HG03575 (cell line): ENCODE measurements around the gene ANKLE2.

Experiments
- ATAC-seq: cut with Tn5 transposase; IDR thresholded peaks from one replicate; pipeline ENCODE4 v1.9.1; 2021; ENCODE audit not compliant: unreplicated experiment, insufficient number of reproducible peaks, low FRiP score; ENCODE audit errors: extremely low read depth

The ANKLE2 gene

DNA sequence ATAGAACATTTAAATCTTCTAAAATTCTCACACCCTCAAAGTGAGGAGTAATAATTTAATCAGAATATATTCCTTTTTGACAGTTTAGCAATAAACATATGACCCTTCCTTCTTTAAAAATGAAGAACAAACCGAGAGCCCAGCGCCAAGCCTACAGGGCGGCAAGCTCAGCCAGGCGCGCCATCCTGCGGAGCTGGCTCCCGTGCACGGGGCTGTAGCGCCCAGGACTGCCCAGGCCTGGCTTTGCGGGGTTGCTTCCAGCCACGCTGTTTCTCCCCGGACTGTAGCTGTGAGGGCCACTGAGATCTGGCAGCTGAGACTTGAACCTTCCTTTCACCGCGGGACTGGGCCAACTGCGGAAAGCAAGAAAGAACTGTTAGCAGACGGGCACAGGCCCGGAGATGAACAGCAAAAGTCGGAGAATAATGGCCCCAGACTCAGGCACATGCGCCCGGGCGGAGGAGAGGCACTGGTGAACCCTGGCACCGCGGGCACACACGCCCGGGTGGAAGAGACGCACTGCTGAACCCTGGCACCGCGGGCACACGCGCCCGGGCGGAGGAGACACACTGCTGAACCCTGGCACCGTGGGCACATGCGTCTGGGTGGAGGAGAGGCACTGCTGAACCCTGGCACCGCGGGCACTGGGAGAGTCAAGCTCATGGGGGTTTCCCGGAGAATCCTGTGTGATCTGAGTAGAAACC lies 34.4 kb downstream of the ANKLE2 start:
- no peak for ATAC-seq

DNA sequence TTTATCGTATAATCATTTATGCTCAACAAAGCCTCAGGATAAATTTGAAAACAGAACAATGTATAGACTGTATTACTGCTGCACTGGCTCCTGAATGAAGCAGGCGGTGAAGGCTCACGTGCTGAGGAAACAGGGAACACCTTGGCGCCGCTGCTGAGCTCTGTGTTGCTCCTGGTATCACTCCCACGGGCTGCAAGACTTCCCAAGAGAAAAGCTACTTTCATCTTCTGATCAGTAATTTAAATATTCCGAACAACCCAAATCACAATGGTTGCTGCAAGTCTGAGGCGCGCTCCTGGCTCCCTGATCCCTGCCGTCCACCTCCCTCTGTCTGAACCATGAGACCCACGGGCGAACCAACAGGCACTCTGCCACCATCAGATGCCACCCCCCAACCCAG lies 35.2 kb downstream of the ANKLE2 start:
- ATAC-seq, result no peak

DNA sequence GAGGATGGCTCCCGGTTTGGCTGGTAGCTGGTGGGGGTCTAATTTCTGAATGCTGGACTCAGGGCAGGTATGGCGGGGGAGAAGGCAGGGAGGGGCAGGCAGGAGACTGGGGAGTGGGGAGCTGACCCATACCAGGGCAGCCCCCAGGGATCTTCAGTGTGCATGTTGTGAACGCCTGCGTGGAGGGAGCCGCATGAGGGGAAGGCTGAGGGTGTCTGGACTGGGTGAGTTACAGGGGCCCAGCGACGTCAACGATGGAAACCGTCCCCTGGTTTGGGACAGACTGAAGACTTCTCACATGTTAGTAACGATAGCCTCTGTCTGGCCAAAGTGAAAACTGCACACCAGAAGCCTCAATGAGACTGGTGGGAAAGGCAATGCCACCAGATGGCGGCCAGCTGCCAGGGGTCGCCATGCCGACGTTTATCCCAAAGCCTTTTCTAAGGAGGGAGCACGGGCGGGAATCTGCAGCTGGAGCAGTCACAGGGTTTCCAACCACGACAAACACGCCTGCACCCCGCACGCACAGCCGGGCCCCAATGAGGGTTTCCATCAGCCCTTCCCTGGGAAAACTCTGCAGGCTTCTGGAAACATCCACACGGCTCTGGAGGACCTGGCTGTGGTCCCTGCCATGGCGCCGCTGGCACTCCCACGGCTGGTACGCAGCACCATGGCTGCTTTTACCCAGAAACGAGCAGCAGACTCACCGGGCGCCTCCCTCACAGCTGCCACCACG lies 37.0 kb downstream of the ANKLE2 start:
- no peak for ATAC-seq

DNA sequence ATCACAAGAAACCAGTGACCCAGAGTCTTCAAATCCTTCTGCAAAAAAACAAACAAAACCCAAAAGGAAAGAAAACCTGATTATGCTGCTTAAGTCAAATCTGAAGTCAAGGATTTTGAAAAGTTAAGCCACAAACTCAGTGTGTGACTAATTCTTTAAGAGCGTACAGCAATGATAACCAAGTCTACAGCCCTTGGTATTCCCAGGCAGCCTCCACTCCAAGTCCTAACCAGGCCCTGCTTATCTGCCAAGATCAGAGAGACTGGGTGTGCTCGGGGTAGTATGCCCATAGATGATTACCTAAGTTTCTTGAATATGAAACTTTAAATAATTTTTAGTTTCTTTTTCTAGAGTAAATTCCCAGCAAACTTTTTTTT lies 37.9 kb downstream of the ANKLE2 start:
- no peak for ATAC-seq

DNA sequence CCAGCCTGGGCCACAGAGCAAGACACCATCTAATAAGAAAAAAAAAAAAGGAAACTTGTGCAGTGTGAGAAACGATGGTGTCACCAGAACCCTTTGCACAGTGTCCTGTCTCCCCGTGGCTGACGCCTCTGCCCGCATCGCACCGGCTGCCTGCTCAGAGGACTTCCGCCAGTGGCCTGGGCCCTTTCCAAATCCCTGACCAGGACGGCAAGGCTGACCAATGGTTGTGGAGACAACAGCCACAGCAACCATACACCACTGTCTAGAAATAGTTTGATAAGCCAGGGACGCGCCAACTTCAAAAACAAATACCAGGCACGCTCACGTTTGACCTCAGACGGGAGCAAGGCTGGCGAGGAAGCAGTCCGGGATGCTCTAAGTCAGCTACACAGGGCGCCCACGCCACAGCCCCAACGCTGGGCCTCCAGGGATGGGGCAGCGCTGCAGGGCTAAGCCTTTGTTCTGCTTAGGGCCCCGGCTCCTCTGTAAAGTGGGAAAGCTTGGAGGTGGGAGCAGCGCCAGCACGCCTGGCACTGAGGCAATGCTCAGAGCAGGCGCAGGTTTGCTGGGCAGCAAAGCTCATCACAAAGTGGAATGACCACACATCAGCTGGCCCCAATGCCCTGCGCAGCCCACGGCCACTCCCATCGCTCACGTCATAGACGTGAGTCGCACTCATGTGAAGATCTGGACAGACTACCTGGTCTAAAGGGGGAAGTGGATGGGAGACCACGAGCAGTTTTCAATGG lies 38.4 kb downstream of the ANKLE2 start:
- no peak for ATAC-seq

DNA sequence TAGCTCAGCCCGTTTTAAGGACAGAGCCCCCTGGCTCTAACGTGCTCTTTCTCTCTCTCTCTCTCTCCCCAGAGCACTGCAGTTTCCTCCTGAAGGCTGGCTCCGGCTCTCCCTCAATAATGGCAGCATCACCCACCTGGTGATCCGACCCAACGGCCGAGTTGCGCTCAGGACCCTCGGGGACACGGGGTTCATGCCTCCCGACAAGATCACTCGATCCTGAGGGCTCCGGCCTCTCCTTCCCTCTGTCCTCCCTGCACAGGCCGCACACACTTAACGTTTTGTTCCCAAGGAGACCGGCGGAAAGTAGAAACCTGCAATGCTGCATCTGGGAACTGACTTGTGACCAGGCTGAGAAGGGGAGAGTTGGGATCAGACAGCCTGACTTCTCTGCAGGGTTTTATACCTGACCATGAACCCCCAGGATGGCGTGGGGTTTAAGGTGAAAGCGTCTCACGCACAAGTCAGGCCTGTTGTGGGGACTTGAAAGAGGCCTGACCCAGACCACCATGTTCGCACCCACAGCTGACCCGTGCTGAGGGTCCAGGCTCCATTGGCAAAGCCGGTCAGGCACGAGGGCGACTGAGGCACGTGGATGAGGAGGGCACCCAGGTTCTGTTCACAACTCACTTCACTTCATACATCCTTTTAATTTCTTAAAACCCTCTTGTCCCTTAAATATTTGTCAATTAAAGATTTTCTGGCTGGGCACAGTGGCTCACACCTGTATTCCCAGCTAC lies 40.9 kb downstream of the ANKLE2 start:
- ATAC-seq, result no peak

DNA sequence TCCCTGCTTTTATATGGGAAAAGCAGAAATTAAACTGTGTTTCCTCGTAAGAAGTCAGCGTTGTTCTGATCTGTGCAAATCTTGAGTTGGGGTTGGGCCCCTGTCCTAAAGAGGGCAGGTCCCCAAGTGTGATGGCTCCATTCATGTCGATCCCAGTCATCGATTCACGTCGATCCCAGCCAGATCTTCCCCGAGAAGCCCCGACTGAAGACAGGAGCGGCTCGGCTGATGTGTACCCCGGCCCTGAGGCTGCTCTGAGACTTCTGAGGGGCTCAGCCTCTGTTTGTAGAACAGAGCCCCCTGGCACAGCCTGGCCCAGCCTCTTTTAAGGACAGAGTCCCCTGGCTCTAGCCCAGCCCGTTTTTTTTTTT lies 41.7 kb downstream of the ANKLE2 start:
- no peak for ATAC-seq

DNA sequence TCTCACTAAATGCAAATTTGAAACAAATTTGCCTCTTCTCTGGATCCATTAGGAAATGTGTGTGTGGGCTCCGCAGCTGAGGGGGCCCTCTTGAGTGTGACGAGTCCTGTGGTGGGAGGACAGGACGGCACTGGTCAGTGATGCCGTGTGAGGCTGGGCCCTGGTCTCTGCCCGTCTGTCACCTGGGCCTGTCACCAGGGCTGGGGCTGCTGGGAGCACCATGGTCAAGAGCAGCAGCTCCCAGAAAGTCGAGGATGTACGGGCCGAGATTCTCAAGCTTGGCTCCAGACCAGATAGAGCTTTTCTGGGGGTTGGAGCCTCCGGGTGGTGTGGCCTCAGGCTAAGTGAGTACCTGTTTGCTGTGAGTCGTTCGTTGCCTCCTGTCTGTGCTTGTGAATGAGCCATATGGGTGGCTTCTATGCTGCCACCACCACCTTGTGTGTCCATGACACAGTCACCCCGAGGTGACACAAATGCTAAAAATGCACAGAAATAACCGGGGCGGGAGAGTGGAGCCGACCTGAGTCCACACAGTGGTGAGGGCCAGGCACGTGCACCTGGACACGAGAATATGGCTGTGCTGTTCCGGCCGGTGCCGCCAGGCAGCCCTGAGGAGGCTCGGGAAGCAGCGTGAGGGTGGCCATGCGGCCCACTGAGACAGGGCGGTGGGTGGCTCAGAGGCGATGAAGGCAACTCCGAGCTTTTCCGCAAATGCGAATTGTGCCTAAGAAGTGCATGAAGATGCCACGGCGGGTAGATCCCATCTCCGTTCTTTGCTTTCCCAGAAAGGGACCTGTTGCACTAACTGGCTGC lies 42.3 kb downstream of the ANKLE2 start:
- ATAC-seq, result no peak

DNA sequence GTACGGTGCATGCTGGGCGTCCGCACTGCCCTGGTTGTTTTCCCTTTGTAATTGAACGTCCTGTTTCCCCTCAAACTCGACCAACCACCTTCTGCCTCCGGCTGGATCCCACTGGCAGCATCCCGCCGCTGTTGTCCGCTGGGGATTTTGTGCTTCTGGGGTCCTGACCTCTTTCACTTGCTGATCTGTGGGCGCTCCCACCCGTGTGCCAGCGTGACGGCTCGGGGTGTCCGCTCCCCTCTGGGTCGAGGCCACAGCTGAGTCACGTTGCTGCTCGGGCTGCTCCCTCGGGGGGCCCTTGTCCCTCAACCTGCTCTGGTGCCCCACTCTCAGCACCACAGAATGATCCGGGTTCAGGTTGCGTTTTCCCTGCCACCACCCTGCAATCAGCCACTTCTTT lies 43.0 kb downstream of the ANKLE2 start:
- ATAC-seq, result no peak

DNA sequence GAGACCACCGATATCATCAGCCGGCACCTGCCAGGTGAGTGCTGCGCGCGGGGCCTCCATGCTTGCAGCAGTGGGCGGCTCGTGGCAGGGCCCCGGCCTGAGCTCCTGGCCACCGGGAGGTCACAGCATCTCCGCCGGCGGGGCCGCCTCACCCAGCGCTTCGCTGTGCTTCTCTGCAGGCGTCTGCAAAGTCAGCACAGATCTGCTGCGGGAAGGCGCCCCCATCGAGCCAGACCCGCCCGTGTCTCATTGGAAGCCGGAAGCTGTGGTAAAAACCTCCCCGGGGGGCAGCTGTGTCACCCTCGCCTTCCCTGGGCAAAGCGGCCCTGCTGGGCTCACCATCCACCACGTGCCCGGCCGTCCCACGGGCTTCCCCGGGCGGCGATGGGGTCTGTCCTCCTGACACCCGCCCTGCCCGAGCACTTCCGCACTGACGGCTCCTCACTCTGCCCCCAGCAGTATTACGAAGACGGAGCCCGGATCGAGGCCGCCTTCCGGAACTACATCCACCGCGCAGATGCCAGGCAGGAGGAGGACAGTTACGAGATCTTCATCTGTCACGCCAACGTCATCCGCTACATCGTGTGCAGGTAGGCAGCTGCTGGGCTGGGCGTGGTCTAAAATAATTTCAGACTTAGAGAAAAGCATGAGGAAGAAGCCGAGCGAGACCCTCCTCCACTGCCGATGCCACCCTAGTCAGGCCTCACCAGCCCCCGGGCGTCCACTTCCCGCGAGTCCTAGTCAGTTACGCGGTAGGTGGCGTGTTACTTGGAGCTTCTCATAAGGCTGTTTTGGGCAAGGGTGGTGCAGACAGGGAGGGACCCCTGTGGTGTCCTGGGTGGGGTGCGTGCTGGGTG lies 43.9 kb downstream of the ANKLE2 start:
- no peak for ATAC-seq

DNA sequence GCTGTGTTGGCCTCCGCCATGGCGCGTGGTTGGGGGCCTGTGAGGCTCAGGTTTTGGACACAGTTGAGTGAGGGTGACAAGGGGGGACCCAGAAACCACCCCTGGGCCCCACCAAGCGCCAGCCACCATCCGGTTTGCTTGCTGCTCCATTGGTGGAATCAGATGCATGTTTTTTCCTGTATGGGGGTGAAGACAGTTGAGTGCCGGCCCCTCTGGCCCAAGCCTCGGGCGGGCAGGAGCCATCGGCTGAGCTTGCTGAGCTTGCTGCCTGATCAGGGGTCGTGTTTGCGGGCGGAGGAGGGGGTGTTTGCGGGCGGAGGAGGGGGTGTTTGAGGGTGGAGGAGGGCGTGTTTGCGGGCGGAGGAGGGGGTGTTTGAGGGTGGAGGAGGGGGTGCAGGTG lies 44.6 kb downstream of the ANKLE2 start:
- no peak for ATAC-seq

DNA sequence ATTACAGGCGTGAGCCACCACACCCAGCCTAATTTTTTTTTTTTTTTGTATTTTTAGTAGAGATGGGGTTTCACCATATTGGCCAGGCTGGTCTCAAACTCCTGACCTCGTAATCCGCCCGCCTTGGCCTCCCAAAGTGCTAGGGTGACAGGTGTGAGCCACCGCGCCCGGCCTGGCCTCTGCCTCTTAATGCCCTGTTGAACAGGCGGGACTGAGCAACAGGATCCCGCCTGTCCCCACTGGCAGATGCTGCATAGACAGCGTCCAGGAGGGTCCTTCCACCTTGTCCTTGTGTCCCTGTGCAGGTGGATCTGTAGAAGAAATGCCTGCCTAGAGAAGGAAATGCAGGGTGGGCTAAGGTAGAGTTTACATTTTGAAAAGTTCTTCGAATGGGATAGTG lies 45.3 kb downstream of the ANKLE2 start:
- ATAC-seq, result no peak

DNA sequence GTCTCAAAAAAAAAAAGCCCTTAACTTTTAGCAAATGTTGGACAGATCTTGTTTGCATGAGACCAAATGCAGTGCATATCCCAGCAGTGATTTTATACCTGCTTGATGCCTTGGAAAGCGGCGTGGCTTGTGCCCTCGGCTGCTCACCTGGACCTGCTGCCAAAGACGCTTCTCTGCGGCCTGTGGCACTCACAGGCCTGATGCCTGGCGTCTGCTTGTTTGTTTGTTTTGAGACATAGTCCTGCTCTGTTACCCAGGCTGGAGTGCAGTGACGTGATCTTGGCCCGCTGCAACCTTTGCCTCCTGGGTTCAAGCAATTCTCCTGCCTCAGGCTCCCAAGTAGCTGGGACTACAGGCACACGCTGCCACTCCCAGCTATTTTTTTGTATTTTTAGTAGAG lies 45.8 kb downstream of the ANKLE2 start:
- ATAC-seq, result no peak

DNA sequence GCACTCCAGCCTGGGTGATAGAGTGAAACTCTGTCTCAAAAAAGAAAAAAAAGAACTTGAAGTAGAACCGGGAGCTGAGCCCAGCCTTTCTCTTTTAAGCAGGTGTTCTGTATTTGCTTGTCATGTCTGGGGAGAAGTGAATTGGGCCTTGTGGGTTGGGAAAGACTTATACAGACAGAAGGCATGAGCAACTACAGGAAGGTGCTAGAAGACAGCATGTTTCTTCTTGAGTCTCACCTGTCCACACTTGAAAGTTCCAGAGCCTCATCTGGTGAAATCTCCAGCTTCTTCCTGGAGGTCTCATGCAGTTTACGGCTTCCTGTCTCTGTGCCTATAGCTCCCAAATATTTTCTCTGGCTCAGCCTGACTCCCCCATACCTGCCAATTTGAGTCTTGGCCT lies 48.5 kb downstream of the ANKLE2 start:
- no peak for ATAC-seq

DNA sequence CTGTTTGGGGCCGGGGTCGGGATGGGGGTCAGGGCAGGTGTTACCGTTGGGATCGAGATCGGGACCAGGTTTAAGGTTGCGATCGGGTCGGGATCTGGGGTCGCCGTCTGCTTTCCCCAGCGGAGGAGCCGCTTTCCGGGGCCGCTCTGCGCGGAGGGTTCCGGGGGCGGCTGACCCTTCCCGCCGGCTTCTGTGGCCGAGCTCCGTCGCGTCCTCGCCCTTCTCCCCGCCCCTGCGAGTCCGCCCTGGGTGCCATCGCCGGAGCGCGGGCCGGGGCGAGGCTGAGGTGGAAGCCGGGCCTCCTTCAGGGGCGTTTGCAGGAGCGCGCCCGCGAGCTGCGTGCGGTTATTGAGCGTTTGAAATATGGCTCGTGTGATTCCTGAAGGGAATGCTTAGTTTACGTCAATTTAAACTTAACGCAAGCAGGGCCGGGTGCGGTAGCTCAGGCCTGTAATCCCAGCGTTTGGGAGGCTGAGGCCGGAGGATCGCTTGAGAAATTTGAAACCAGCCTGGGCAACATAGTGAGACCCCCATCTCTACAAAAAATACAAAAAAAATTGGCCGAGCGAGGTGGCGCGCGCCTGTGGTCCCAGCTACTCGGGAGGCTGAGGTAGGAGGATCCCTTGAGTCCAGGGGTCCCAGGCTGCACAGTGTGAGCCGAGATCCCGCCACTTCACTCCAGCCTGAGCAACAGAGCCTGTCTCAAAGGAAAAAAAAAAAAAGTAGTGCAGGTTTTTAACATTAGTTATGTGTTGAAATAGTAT lies 50.4 kb downstream of the ANKLE2 start:
- ATAC-seq, result no peak

DNA sequence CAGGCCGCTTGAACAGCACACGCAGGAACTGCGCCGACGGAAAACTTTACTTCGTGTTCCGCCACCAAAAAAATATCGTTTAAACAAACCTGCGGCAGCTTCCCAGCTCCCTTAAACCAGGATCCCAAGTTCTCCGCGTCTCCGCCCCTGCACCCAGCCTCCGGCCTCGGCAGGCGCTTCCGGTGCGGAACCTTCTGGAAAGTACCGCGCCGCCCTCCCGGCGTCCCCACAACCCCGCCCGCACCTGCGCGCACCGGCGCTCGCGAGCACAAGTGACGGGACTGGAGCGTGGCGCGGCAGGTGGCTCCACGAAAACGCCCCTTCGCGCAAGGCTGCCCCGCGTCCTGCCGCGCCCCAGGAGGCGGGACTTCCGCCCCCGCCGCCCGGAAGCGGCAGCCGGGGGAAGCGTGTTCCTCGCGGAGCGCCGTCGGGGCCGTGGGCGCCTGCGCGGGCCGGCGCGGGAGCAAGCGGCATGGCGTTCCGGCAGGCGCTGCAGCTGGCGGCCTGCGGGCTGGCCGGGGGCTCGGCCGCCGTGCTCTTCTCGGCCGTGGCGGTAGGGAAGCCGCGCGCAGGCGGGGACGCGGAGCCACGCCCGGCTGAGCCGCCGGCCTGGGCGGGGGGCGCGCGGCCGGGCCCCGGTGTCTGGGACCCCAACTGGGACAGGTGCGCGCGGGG lies 51.1 kb downstream of the ANKLE2 start, which contains the start of gene PGAM5:
Gene PGAM5 (plus strand): TSS at position 438 of the 675 bp plus-strand sequence. CDS start 35 bp downstream, at position 473.
- peak; percentile 37 for ATAC-seq

DNA sequence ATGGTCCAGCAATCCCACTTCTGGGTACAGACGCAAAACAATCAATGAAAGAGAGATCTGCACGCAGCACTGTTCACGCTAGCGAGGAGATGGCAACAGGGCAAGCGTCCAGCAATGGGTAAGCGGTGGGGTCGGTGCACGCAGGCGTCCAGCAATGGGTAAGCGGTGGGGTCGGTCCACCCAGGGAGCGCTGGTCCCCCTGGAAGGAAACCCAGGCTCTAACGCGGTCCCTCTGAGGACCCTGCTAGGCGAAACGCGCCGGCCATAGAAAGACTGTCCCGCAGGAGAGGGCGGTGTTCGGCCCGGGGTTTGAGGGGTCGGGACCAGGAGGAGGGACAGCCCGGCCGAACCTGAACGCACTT lies 51.6 kb downstream of the ANKLE2 start:
- peak; percentile 3 for ATAC-seq
